GM12878 (cell line): ENCODE data around the gene ABCD3. TPM values are rescaled to one million over a fixed set of nuclear protein-coding genes. Genes with fewer than 3 reads are reported as not detected.

Experiments
- ATAC-seq: fragments of 200-7000 bp; cut with Tn5 transposase; 3 replicates; pipeline ENCODE4 v1.9.1; 2020; ENCODE audit warnings: mild to moderate bottlenecking, moderate library complexity
- BruUV-seq: library from RNA; stranded (reverse); fragments of 400-500 nt; replicated peaks from 2 replicates; lab custom pipeline; 2021; lab: Mats Ljungman, UMichigan
- CTCF ChIA-PET: fragments of 300-600 bp; sonication (Branson Sonifier 250); formaldehyde crosslinking; extraction: SDS; loops from one replicate; lab custom pipeline; 2021; ENCODE audit warnings: inconsistent platforms; lab: Yijun Ruan, JAX
- POLR2A ChIA-PET: fragments of 350-600 bp; formaldehyde crosslinking; extraction: SDS; loops from one replicate; lab custom pipeline; 2021; ENCODE audit warnings: inconsistent platforms; lab: Charles Lee
- RAD21 ChIA-PET: fragments of 300-600 bp; sonication (Branson Sonifier 250); formaldehyde crosslinking; loops from one replicate; lab custom pipeline; 2023; ENCODE audit warnings: antibody characterized with exemption; ENCODE audit not compliant: unreplicated experiment; lab: Charles Lee
- SMC1A ChIA-PET: fragments of 300-600 bp; sonication (Branson Sonifier 250); formaldehyde crosslinking; loops from one replicate; lab custom pipeline; 2023; ENCODE audit not compliant: unreplicated experiment, uncharacterized antibody; lab: Charles Lee
- DNase-seq: peaks from one replicate; pipeline ENCODE4 v3.0.0-alpha.2; 2011; ENCODE audit warnings: low read depth, low spot score
- FAIRE-seq: peaks from 3 replicates; lab custom pipeline; 2011; peaks lifted over from hg19 to GRCh38; lab: Jason Lieb, UNC
- H2AFZ ChIP-seq: 2 replicates; pipeline ENCODE4 v1.6.0; 2011; ENCODE audit warnings: low read depth, low read length, control low read depth; ENCODE audit not compliant: control insufficient read depth
- H3K27ac ChIP-seq: 2 replicates; pipeline ENCODE4 v1.5.1; 2011; ENCODE audit warnings: control low read depth; ENCODE audit not compliant: control insufficient read depth, insufficient read depth
- H3K27me3 ChIP-seq, 2 experiments: replicated peaks in 1 of 2; 2 replicates each; pipeline versions ENCODE4 v1.6.0 to v1.6.1; 2011; ENCODE audit warnings: low read length in 1 of 2; ENCODE audit not compliant: control insufficient read depth in 2 of 2, insufficient read depth in 2 of 2
- H3K36me3 ChIP-seq, 2 experiments: 2 replicates each; pipeline ENCODE4 v1.5.1; 2011; ENCODE audit warnings: low read length in 1 of 2; ENCODE audit not compliant: control insufficient read depth in 2 of 2, insufficient read depth in 2 of 2
- H3K4me1 ChIP-seq: 2 replicates; pipeline ENCODE4 v1.6.1; 2011; ENCODE audit warnings: mild to moderate bottlenecking, low read length, moderate library complexity, mixed read lengths; ENCODE audit not compliant: control insufficient read depth, insufficient read depth
- H3K4me2 ChIP-seq: 2 replicates; pipeline ENCODE4 v1.6.0; 2011; ENCODE audit warnings: control low read depth; ENCODE audit not compliant: control insufficient read depth, insufficient read depth
- H3K4me3 ChIP-seq: fragments of 200-600 bp; sonication (generic); 2 replicates; pipeline ENCODE4 v1.5.1; 2016
- H3K79me2 ChIP-seq: 2 replicates; pipeline ENCODE4 v1.6.0; 2011; ENCODE audit warnings: low read length; ENCODE audit not compliant: control insufficient read depth, insufficient read depth
- H3K9ac ChIP-seq: 2 replicates; pipeline ENCODE4 v1.8.0; 2011; ENCODE audit warnings: low read length, control low read depth, mixed read lengths; ENCODE audit not compliant: control insufficient read depth, insufficient read depth
- H3K9me3 ChIP-seq: replicated peaks from 3 replicates; pipeline ENCODE4 v1.5.1; 2011; ENCODE audit warnings: mild to moderate bottlenecking, low read length; ENCODE audit not compliant: control insufficient read depth, insufficient read depth
- H4K20me1 ChIP-seq: 2 replicates; pipeline ENCODE4 v1.6.0; 2011; ENCODE audit not compliant: control insufficient read depth, insufficient read depth
- CREM ChIP-seq: IDR thresholded peaks from 2 replicates; pipeline ENCODE4 v1.6.1; 2014; ENCODE audit warnings: antibody characterized with exemption, low read depth
- DPF2 ChIP-seq: fragments of 450-650 bp; IDR thresholded peaks from 2 replicates; pipeline ENCODE4 v1.6.1; 2017; ENCODE audit warnings: mild to moderate bottlenecking
- EED ChIP-seq: sonication (generic); IDR thresholded peaks from 2 replicates; pipeline ENCODE4 v1.6.1; 2016; ENCODE audit warnings: antibody characterized with exemption, low read depth
- ETV6 ChIP-seq, 2 experiments: fragments of 450-650 bp in 1 of 2; IDR thresholded peaks in 1 of 2; conservative IDR thresholded peaks in 1 of 2; 2 replicates each; pipeline ENCODE4 v1.6.1; 2014; ENCODE audit warnings: antibody characterized with exemption in 1 of 2, borderline replicate concordance in 1 of 2, low read depth in 1 of 2, mild to moderate bottlenecking in 1 of 2, moderate library complexity in 1 of 2
- EZH2 ChIP-seq: IDR thresholded peaks from 2 replicates; pipeline ENCODE4 v1.6.1; 2012; ENCODE audit warnings: low read depth, mild to moderate bottlenecking, control low read depth, inconsistent platforms, low read length, borderline replicate concordance; ENCODE audit not compliant: control insufficient read depth
- FOS ChIP-seq: IDR thresholded peaks from 3 replicates; pipeline ENCODE4 v1.6.1; 2011; ENCODE audit warnings: borderline replicate concordance; ENCODE audit not compliant: insufficient read length; ENCODE audit errors: extremely low read depth
- IKZF1 ChIP-seq: fragments of 450-650 bp; conservative IDR thresholded peaks from 2 replicates; pipeline ENCODE4 v1.6.1; 2017; ENCODE audit warnings: antibody characterized with exemption, mild to moderate bottlenecking
- IKZF2 ChIP-seq, 2 experiments: fragments of 450-650 bp; IDR thresholded peaks; 2 replicates each; pipeline ENCODE4 v1.6.1; 2017; ENCODE audit warnings: mild to moderate bottlenecking in 2 of 2, moderate library complexity in 2 of 2
- MTA2 ChIP-seq: fragments of 450-650 bp; IDR thresholded peaks from 2 replicates; pipeline ENCODE4 v1.6.1; 2016; ENCODE audit warnings: low read depth, mild to moderate bottlenecking, moderate library complexity
- NR2F1 ChIP-seq: fragments of 450-650 bp; conservative IDR thresholded peaks from 2 replicates; pipeline ENCODE4 v1.6.1; 2017; ENCODE audit warnings: mild to moderate bottlenecking
- PAX5 ChIP-seq: IDR thresholded peaks from 2 replicates; pipeline ENCODE4 v1.6.1; 2011; ENCODE audit warnings: low read depth, low read length, borderline replicate concordance
- POLR2AphosphoS5 ChIP-seq: IDR thresholded peaks from 2 replicates; pipeline ENCODE4 v1.6.1; 2011; ENCODE audit warnings: mild to moderate bottlenecking, low read length, inconsistent platforms
- SMC3 ChIP-seq: IDR thresholded peaks from 2 replicates; pipeline ENCODE4 v1.6.1; 2011; ENCODE audit warnings: low read length, improper control_type of control experiment, borderline replicate concordance
- TCF7 ChIP-seq: IDR thresholded peaks from 2 replicates; pipeline ENCODE4 v1.6.1; 2014; ENCODE audit warnings: antibody characterized with exemption, borderline replicate concordance
- ZNF24 ChIP-seq: fragments of 450-650 bp; IDR thresholded peaks from 2 replicates; pipeline ENCODE4 v1.6.1; 2017; ENCODE audit warnings: antibody characterized with exemption, mild to moderate bottlenecking
- WGBS: methylation state at CpG from one replicate; pipeline ENCODE4 v1.1.6; 2016; ENCODE audit warnings: low lambda C conversion rate; ENCODE audit not compliant: insufficient replicate concordance, insufficient coverage; ENCODE audit errors: missing lambda C conversion rate; 5-methylcytosine and 5-hydroxymethylcytosine counted together
- in situ Hi-C: fragments of 300-500 bp; cut with MboI; formaldehyde crosslinking; loops from 9 replicates; pipeline ENCODE4 v1.14.3; 2018; ENCODE audit warnings: mixed read lengths
- intact Hi-C: fragments of 100-400 bp; cut with micrococcal nuclease; formaldehyde crosslinking; loops from one replicate; pipeline ENCODE4 v1.14.2; 2022; ENCODE audit not compliant: unreplicated experiment
- polyA plus RNA-seq, 11 experiments: library from polyadenylated mRNA; depleted of rRNA in 4 of 11; unstranded in 6 of 11; stranded (reverse) in 5 of 11; fragments of >200 nt; fragmentation: Nextera tagmentation in 4 of 11; fragmentation: Illumina TruSeq in 1 of 11; extraction: Ambion mirVana in 4 of 11; extraction: Trizol in 1 of 11; gene quantifications; 1 replicate in 1 of 11; 2 replicates in 10 of 11; pipeline versions ENCODE4 v1.2.1 to v1.2.3, GENCODE V29; 2011 to 2016; ENCODE audit warnings: inconsistent platforms in 2 of 11, missing spikeins in 2 of 11, low read depth in 1 of 11
- total RNA-seq, 4 experiments: library from RNA; depleted of rRNA in 3 of 4; stranded (reverse); fragments of >200 nt in 3 of 4; fragmentation: Illumina TruSeq in 1 of 4; extraction: Trizol in 1 of 4; gene quantifications; 2 replicates each; pipeline versions ENCODE4 v1.2.1 to v1.2.3, GENCODE V29; 2013 to 2021
- TF ChIP-seq, protein P1 (sequence below): IDR thresholded peaks from 2 replicates; pipeline ENCODE4 v1.6.1; 2012; ENCODE audit warnings: low read length, inconsistent platforms
- TF ChIP-seq, protein P2 (sequence below): IDR thresholded peaks from 2 replicates; pipeline ENCODE4 v1.6.1; 2011; ENCODE audit warnings: low read depth, low read length, improper control_type of control experiment, borderline replicate concordance
- TF ChIP-seq, protein P3 (sequence below): fragments of 450-650 bp; IDR thresholded peaks from 2 replicates; pipeline ENCODE4 v1.6.1; 2014; ENCODE audit warnings: mild to moderate bottlenecking
- TF ChIP-seq, protein P4 (sequence below): fragments of 450-650 bp; IDR thresholded peaks from 2 replicates; pipeline ENCODE4 v1.6.1; 2018; ENCODE audit warnings: mild to moderate bottlenecking, low read depth, moderate library complexity; ENCODE audit not compliant: partially characterized antibody

The ABCD3 gene
- total and polyA plus RNA-seq, 10 of the 15 experiments (the other 5 are each of a cell fraction or from before 2014, with no cell fraction given): 15.1 to 40.2 (median 24.1) TPM

DNA sequence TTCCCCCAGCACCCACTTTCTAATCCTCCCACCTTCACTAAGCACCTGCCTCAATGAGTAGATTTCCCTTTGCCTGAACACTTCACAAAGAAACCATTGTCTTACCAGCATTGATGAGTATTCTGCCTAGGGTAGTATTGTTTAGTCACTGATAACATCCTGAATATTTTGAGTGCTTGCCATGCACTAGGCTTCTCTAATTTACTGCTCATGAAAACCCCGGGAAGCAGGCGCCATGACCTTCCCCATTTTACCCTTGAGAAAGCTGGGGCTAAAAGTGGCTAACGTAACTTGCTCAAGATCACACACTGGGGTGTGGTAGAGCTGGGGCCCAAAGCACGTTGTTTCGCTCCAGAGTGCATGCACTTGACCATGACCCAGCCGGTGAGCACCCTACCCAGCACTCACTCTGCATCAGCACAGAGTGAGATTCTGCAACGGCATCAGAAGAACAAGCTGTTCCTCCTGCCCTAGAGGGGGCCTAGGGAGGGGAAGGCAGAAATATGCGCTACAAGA is 133.9 kb downstream of the ABCD3 start:
- peak; percentile 65 for ATAC-seq
- no peak for TF ChIP-seq POLR2AphosphoS5
- no peak for TF ChIP-seq ZNF24
- TF ChIP-seq, protein P1, sequence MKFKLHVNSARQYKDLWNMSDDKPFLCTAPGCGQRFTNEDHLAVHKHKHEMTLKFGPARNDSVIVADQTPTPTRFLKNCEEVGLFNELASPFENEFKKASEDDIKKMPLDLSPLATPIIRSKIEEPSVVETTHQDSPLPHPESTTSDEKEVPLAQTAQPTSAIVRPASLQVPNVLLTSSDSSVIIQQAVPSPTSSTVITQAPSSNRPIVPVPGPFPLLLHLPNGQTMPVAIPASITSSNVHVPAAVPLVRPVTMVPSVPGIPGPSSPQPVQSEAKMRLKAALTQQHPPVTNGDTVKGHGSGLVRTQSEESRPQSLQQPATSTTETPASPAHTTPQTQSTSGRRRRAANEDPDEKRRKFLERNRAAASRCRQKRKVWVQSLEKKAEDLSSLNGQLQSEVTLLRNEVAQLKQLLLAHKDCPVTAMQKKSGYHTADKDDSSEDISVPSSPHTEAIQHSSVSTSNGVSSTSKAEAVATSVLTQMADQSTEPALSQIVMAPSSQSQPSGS: no peak
- no peak for TF ChIP-seq TCF7
- TF ChIP-seq MTA2: peak; percentile 9; the same call in 1 of the 2 replicates
- TF ChIP-seq, protein P2, sequence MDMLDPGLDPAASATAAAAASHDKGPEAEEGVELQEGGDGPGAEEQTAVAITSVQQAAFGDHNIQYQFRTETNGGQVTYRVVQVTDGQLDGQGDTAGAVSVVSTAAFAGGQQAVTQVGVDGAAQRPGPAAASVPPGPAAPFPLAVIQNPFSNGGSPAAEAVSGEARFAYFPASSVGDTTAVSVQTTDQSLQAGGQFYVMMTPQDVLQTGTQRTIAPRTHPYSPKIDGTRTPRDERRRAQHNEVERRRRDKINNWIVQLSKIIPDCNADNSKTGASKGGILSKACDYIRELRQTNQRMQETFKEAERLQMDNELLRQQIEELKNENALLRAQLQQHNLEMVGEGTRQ: no peak
- peak; percentile 41 for TF ChIP-seq DPF2
- TF ChIP-seq EED: no peak
- peak; percentile 50 for TF ChIP-seq NR2F1
- TF ChIP-seq EZH2: no peak
- TF ChIP-seq, protein P3, sequence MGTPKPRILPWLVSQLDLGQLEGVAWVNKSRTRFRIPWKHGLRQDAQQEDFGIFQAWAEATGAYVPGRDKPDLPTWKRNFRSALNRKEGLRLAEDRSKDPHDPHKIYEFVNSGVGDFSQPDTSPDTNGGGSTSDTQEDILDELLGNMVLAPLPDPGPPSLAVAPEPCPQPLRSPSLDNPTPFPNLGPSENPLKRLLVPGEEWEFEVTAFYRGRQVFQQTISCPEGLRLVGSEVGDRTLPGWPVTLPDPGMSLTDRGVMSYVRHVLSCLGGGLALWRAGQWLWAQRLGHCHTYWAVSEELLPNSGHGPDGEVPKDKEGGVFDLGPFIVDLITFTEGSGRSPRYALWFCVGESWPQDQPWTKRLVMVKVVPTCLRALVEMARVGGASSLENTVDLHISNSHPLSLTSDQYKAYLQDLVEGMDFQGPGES: no peak
- TF ChIP-seq, protein P4, sequence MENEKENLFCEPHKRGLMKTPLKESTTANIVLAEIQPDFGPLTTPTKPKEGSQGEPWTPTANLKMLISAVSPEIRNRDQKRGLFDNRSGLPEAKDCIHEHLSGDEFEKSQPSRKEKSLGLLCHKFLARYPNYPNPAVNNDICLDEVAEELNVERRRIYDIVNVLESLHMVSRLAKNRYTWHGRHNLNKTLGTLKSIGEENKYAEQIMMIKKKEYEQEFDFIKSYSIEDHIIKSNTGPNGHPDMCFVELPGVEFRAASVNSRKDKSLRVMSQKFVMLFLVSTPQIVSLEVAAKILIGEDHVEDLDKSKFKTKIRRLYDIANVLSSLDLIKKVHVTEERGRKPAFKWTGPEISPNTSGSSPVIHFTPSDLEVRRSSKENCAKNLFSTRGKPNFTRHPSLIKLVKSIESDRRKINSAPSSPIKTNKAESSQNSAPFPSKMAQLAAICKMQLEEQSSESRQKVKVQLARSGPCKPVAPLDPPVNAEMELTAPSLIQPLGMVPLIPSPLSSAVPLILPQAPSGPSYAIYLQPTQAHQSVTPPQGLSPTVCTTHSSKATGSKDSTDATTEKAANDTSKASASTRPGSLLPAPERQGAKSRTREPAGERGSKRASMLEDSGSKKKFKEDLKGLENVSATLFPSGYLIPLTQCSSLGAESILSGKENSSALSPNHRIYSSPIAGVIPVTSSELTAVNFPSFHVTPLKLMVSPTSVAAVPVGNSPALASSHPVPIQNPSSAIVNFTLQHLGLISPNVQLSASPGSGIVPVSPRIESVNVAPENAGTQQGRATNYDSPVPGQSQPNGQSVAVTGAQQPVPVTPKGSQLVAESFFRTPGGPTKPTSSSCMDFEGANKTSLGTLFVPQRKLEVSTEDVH: no peak
- TF ChIP-seq SMC3: no peak
- TF ChIP-seq PAX5: 0 out of 2 replicates have a peak, but pooled peaks have one; percentile 3
- no peak for TF ChIP-seq CREM
- no peak for TF ChIP-seq FOS
- no peak for TF ChIP-seq ETV6 (conservative IDR thresholded peaks at IDR 0.05 in 1 of 2, IDR thresholded peaks at IDR 0.05 in 1 of 2; ENCODE audit: borderline replicate concordance in 1 of 2, low read depth in 1 of 2)
- peak; percentile 47 for TF ChIP-seq IKZF1
- peak; percentile 10 to 20; a peak in 2 of 4 replicates for TF ChIP-seq IKZF2 (IDR thresholded peaks at IDR 0.05)

More for the DNA sequence above, 133.9 kb downstream of the ABCD3 start:
- H3K79me2 ChIP-seq: no peaks in the 10 kb centered on the region
- RAD21 ChIA-PET: interaction anchor here (1.5 kb wide), 1 partner anchor 9 kb away, joined by 4 read pairs; no protein-coding TSS in a partner anchor
- SMC1A ChIA-PET: interaction anchor here (0.6 to 1.5 kb wide), 4 partner anchors 9 to 75 kb away, joined by 3 to 4 read pairs (median 3); no protein-coding TSS in a partner anchor
- no peaks in the 10 kb centered on the region for H3K36me3 ChIP-seq
- 18% methylated on average over 8 of the region's 8 CpGs for WGBS
- POLR2A ChIA-PET: interaction anchor here (1.9 kb wide), 1 partner anchor 10 kb away, joined by 10 read pairs; the partner anchor contains the start of gene F3
- FAIRE-seq: no peak
- H3K4me3 ChIP-seq: no peak overlapping the region
- H3K27me3 ChIP-seq: peaks cover 0 to 3% of the 10 kb centered on the region in 2 experiments; a peak in 2 of 4 replicates
- no peak overlapping the region for H3K27ac ChIP-seq
- no peak overlapping the region for H3K9ac ChIP-seq
- peaks cover 2% of the 10 kb centered on the region; the same call in 1 of the 2 replicates for H4K20me1 ChIP-seq
- no TSS peak for BruUV-seq
- no peak for DNase-seq
- in situ Hi-C loops (no loop called here), intact Hi-C loops (no loop called here)
- CTCF ChIA-PET: interaction anchor here (1.0 to 1.2 kb wide), 2 partner anchors 10 to 253 kb away, joined by 3 to 4 read pairs; partner anchors contain the start of gene F3
- no peaks in the 10 kb centered on the region for H3K9me3 ChIP-seq
- no peak overlapping the region for H3K4me2 ChIP-seq
- H2AFZ ChIP-seq: no peak overlapping the region
- no peaks in the 10 kb centered on the region for H3K4me1 ChIP-seq
